OCI-LY7 (cell line): ENCODE data around the gene WDR83. TPM values are rescaled to one million over a fixed set of nuclear protein-coding genes. Genes with fewer than 3 reads are reported as not detected.

ENCODE experiments used
- BruUV-seq: library from RNA; stranded (reverse); fragments of 400-500 nt; replicated peaks from 2 replicates; lab custom pipeline; 2021; lab: Mats Ljungman, UMichigan
- CTCF ChIA-PET: fragments of 300-600 bp; sonication (Branson Sonifier 250); formaldehyde crosslinking; loops from one replicate; lab custom pipeline; 2022; ENCODE audit warnings: antibody characterized with exemption; ENCODE audit not compliant: unreplicated experiment; lab: Charles Lee
- POLR2A ChIA-PET: fragments of 300-600 bp; sonication (Branson Sonifier 250); formaldehyde crosslinking; loops from one replicate; lab custom pipeline; 2022; ENCODE audit warnings: antibody characterized with exemption; lab: Charles Lee
- DNase-seq: peaks from one replicate; pipeline ENCODE4 v3.0.0-alpha.2; 2015; ENCODE audit warnings: low spot score
- H2AFZ ChIP-seq: fragments of 200-600 bp; sonication (generic), shearing (Covaris generic); 2 replicates; pipeline ENCODE4 v1.6.1; 2014; ENCODE audit warnings: mild to moderate bottlenecking, antibody characterized with exemption, low read length, moderate library complexity
- H3K27ac ChIP-seq: fragments of 200-600 bp; sonication (generic); 2 replicates; pipeline ENCODE4 v1.5.1; 2014; ENCODE audit warnings: mixed run types, low read depth, mild to moderate bottlenecking, moderate library complexity, low read length, inconsistent platforms; ENCODE audit not compliant: poor library complexity, severe bottlenecking
- H3K36me3 ChIP-seq: fragments of 200-600 bp; sonication (generic); 2 replicates; pipeline ENCODE4 v1.6.1; 2014; ENCODE audit warnings: mild to moderate bottlenecking, antibody characterized with exemption, low read length, moderate library complexity, mixed read lengths; ENCODE audit not compliant: insufficient read depth
- H3K4me1 ChIP-seq: fragments of 200-600 bp; sonication (generic); 2 replicates; pipeline ENCODE4 v1.5.1; 2014; ENCODE audit warnings: mild to moderate bottlenecking, low read length; ENCODE audit not compliant: insufficient read depth, poor library complexity, severe bottlenecking
- H3K4me2 ChIP-seq: fragments of 200-600 bp; sonication (generic); 2 replicates; pipeline ENCODE4 v1.6.1; 2014; ENCODE audit warnings: mild to moderate bottlenecking, low read length
- H3K4me3 ChIP-seq: fragments of 200-600 bp; sonication (generic); 2 replicates; pipeline ENCODE4 v1.5.1; 2014; ENCODE audit warnings: mild to moderate bottlenecking, low read depth, low read length; ENCODE audit not compliant: poor library complexity, severe bottlenecking
- H3K79me2 ChIP-seq: fragments of 200-600 bp; sonication (generic); 2 replicates; pipeline ENCODE4 v1.6.1; 2016; ENCODE audit warnings: low read depth, mild to moderate bottlenecking, low read length, moderate library complexity, mixed read lengths; ENCODE audit not compliant: insufficient read depth
- H3K9me2 ChIP-seq: fragments of 200-600 bp; sonication (generic); 2 replicates; pipeline ENCODE4 v1.6.1; 2016; ENCODE audit warnings: mild to moderate bottlenecking, low read length, mixed read lengths; ENCODE audit not compliant: insufficient read depth
- H3K9me3 ChIP-seq: fragments of 200-600 bp; sonication (generic); 2 replicates; pipeline ENCODE4 v1.6.1; 2014; ENCODE audit warnings: mild to moderate bottlenecking, mixed run types, low read length, mixed read lengths
- H4K20me1 ChIP-seq: fragments of 200-600 bp; sonication (generic); 2 replicates; pipeline ENCODE4 v1.6.1; 2014; ENCODE audit warnings: mild to moderate bottlenecking, antibody characterized with exemption, low read length, moderate library complexity, mixed read lengths; ENCODE audit not compliant: insufficient read depth
- EZH2phosphoT487 ChIP-seq: fragments of 200-600 bp; sonication (generic); IDR thresholded peaks from 2 replicates; pipeline ENCODE4 v1.6.1; 2018; ENCODE audit warnings: low read depth, borderline replicate concordance, mild to moderate bottlenecking, mixed run types, antibody characterized with exemption, low read length, moderate library complexity, mixed read lengths
- intact Hi-C: fragments of 100-400 bp; cut with micrococcal nuclease; formaldehyde crosslinking; loops from one replicate; pipeline ENCODE4 v1.10.0; 2022; ENCODE audit not compliant: unreplicated experiment
- total RNA-seq, 2 experiments: library from RNA; depleted of rRNA in 1 of 2; stranded (reverse); fragments of >200 nt in 1 of 2; shearing (Covaris generic) in 1 of 2; gene quantifications; 2 replicates each; pipeline ENCODE4 v1.2.3, GENCODE V29; 2014 to 2022
- TF ChIP-seq, protein P1 (sequence below): fragments of 200-600 bp; sonication (generic); conservative IDR thresholded peaks from 2 replicates; pipeline ENCODE4 v1.5.1; 2014; ENCODE audit warnings: mild to moderate bottlenecking, antibody characterized with exemption, low read length, moderate library complexity, mixed read lengths

WDR83 gene
- total RNA-seq, 2 experiments from 2014 or later, result 15.9 to 17.0 TPM

GRCh38 chr19:12705654-12706331 is 39.2 kb downstream of the WDR83 start:
- ChIA-PET CTCF (no interaction called here), POLR2A (no interaction called here)
- no peak overlapping the region for H2AFZ ChIP-seq
- H3K4me3 ChIP-seq, result no peak overlapping the region
- H4K20me1 ChIP-seq, result no peaks in the 10 kb centered on the region
- DNase-seq, result no peak
- H3K36me3 ChIP-seq, result peaks cover 99% of the 10 kb centered on the region
- TF ChIP-seq, protein P1, sequence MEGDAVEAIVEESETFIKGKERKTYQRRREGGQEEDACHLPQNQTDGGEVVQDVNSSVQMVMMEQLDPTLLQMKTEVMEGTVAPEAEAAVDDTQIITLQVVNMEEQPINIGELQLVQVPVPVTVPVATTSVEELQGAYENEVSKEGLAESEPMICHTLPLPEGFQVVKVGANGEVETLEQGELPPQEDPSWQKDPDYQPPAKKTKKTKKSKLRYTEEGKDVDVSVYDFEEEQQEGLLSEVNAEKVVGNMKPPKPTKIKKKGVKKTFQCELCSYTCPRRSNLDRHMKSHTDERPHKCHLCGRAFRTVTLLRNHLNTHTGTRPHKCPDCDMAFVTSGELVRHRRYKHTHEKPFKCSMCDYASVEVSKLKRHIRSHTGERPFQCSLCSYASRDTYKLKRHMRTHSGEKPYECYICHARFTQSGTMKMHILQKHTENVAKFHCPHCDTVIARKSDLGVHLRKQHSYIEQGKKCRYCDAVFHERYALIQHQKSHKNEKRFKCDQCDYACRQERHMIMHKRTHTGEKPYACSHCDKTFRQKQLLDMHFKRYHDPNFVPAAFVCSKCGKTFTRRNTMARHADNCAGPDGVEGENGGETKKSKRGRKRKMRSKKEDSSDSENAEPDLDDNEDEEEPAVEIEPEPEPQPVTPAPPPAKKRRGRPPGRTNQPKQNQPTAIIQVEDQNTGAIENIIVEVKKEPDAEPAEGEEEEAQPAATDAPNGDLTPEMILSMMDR, result no peak
- TF ChIP-seq EZH2phosphoT487, result no peak
- H3K4me2 ChIP-seq, result no peak overlapping the region
- no peaks in the 10 kb centered on the region for H3K9me3 ChIP-seq
- no peaks in the 10 kb centered on the region for H3K79me2 ChIP-seq
- no peak overlapping the region for H3K27ac ChIP-seq
- intact Hi-C loops, result no loop called here
- H3K4me1 ChIP-seq, result no peaks in the 10 kb centered on the region
- H3K9me2 ChIP-seq, result no peaks in the 10 kb centered on the region
- no TSS peak for BruUV-seq

- ChIA-PET CTCF (no interaction called here), POLR2A (no interaction called here)
- peaks cover 99% of the 10 kb centered on the region for H3K36me3 ChIP-seq
- H3K4me1 ChIP-seq, result no peaks in the 10 kb centered on the region
- intact Hi-C loops, result no loop called here
- no peak overlapping the region for H3K27ac ChIP-seq
- no peak overlapping the region for H2AFZ ChIP-seq
- DNase-seq, result no peak
- no peak overlapping the region for H3K4me2 ChIP-seq
- BruUV-seq, result no TSS peak
- H3K9me3 ChIP-seq, result no peaks in the 10 kb centered on the region
- no peaks in the 10 kb centered on the region for H4K20me1 ChIP-seq
- H3K79me2 ChIP-seq, result no peaks in the 10 kb centered on the region
- TF ChIP-seq EZH2phosphoT487, result no peak
- TF ChIP-seq, protein P1, result no peak
- H3K9me2 ChIP-seq, result no peaks in the 10 kb centered on the region
- H3K4me3 ChIP-seq, result no peak overlapping the region
Observed at GRCh38 chr19:12706332-12706718, 39.7 kb downstream of the WDR83 start.

DNA sequence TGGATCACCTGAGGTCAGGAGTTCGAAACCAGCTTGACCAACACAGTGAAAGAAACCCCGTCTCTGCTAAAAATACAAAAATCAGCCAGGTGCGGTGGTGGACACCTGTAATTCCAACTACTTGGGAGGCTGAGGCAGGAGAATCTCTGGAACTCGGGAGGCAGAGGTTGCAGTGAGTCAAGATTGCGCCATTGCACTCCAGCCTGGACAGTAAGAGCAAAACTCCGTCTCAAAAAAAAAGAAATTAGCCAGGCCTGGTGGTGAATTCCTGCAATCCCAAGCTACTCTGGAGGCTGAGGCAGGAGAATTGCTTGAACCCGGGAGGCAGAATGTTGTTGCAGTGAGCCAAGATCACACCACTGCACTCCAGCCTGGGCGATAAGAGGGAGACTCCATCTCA is 42.0 kb downstream of the WDR83 start:
- H3K79me2 ChIP-seq, result no peaks in the 10 kb centered on the region
- BruUV-seq, result no TSS peak
- no peaks in the 10 kb centered on the region for H3K4me1 ChIP-seq
- no peak for TF ChIP-seq EZH2phosphoT487
- TF ChIP-seq, protein P1, result no peak
- no peak for DNase-seq
- no peaks in the 10 kb centered on the region for H3K9me3 ChIP-seq
- no peak overlapping the region for H3K4me2 ChIP-seq
- H4K20me1 ChIP-seq, result no peaks in the 10 kb centered on the region
- H3K27ac ChIP-seq, result no peak overlapping the region
- POLR2A ChIA-PET, result no interaction called here
- no peak overlapping the region for H2AFZ ChIP-seq
- no peak overlapping the region for H3K4me3 ChIP-seq
- H3K9me2 ChIP-seq, result no peaks in the 10 kb centered on the region
- intact Hi-C loops, result no loop called here
- CTCF ChIA-PET, result no interaction called here
- peaks cover 95% of the 10 kb centered on the region for H3K36me3 ChIP-seq
